GM21529 (cell line): Measurements from ENCODE around the gene KRT6A.

ENCODE experiments used
- ATAC-seq: cut with Tn5 transposase; IDR thresholded peaks from one replicate; pipeline ENCODE4 v1.9.1; 2021; ENCODE audit not compliant: unreplicated experiment

Gene KRT6A

DNA sequence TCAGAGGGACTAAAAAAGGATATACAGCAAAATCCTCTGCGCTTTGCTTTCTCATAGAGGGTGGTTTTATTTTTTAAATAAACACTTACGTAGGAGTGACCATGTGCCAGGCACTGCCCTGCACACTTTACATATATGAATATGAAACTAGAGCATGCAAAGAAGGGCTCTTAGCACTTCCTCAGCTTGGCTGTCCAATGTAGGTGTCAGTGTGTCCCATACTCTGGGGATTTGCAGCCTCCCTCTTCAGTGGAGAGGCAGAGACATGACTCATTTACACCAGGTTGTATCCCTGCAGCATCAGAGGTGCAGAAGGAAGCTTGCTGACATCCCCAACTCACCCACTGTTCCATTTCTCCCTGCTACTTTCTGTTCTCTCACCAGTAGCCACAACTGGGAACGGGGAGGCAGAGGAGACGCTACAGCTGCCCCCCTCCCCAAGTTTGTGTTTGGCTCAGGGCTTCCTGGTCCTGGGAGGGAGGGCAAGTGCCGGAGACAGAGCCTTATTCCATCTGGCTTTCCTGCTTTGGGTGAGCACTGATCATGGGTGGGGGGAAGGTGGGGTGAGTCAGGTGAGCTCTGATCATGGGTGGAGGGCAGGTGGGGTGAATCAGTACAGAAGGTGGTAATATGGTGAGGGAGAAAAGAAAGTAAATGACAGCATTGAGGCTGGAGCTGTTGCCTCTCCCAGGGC lies 32.0 kb upstream of the KRT6A start:
- peak; percentile 76 for ATAC-seq

DNA sequence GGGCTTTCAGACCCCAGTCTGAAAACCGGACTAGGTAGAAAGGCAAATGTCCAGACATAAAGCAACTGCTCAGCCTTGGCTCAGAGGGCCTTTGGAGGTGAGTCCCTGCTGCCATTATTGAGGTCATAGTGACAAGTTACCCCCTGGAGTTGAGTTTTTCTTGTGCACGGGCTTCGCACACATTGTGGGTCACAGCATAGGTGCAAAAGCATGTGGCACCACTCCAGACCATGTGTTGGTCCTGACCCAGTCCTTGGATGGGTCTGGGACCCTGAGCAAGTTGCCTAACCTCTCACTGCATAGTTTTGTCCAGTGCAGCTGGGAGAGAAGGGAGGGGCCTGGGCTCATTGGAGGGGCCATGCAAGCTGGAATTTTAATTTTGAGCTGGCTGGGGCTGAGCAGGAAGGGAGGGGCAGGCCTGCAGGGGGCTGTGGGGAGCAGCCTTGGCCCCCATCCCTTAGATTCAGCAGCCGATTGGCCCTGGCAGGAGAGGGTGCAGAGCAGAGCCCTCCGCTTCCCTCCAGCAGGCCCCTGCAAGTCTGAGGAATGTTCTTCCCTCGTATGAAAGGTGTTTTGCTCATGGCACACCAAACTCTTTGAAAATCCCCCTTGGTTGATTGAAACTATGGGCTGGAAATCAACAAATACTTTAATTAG lies 31.3 kb upstream of the KRT6A start:
- no peak for ATAC-seq

DNA sequence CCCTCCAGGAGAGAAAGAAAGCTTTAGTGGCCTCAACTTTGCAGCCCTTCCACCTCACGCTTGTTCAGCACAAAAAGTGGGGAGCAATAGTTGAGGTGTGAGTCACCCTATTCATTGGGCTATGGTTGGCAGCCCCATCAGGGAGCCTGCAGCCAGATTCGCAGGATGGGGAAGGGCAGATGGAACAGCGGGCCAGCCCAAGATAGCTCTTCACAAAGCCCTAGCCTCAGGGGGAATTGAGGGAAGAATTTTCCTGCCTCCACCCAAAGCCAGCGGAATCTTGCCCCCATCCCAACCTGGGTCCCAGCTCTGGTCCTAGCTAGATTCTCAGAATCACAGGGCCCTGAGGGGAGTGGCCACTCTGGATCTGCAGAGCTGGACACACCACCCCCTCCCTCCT lies 30.8 kb upstream of the KRT6A start:
- ATAC-seq: no peak

DNA sequence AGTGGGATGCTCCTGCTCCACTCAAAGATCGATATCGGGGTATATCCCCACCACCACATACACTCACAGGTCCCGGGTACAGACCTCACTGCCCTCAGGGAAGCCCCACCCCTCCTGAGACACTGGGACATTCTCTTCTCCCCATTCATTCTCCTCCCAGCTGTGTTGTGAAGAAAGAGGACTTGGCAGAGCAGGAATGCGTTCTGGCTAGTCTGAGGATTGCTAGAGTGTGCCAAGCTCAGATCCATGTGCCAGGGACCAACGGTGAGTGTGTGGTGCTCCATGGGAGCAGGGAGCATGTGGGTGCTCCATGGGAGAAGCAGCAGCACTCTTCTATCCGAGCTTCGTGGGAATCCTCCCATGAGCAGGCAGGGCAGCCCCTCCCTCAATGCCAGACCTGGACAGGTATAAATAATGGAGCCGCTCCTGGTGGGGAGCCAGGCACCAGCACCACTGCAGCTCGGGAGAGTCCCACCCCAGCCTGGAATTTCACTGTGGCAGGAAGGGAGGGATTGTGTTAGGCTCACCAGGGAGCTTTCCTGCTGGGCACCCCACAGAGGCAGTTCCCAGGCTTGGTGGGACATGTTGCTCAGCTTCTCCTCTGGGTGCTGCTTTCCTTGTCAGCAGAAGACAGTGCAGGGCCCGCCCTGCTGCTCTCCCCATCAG lies 29.4 kb upstream of the KRT6A start:
- no peak for ATAC-seq

DNA sequence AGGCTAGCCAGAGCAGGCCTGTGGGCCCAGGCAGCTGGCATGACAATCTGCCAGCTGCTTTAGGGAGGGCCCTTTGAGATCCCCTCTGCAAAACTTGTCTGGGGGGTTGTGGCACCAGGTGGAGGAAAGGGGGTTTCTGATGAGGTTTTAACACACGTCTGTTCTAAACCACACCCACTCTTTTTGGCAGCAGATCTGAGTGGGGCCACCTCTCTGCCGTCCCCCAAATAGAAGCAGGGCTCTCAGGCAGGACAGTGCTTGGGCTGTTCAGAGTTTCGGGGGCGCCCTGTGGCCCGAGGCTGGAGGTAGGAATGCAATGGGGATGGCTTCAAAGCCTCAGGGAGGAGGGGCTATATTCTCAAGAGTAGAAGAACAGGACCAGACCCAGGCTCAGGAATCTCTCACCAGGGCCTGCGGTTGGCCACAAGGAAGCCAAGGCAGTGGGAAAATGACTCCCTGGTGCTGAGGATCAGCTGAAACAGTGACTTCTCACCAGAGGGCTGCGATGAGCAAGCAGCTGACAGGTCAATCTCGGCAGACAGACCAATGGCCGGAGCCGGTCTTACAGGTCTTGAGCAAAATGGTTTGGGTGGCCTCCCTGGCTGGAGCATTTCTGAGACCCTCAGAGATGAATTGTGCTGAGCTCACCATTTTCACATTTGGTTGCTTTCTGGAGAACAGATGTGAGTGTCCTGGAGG lies 28.7 kb upstream of the KRT6A start:
- ATAC-seq: no peak

DNA sequence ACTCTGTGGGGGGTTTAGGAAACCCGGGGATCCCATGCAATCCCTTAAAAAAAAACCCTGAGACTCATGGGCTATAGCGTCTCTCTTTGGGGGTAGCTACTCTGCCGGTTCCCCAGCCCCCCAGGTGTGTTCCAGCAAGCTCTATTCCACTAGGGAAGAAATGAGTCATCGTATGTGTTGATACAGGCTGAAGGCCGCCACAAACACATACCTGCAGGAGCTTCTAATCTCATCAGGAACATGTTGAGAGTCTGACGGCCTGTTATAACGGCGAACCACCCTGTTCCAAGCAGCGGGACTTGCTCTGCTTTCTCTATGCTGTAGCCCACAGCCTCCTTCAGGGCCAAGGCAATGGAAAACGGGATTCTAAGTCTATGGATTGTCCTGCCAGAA lies 28.1 kb upstream of the KRT6A start:
- ATAC-seq: no peak

DNA sequence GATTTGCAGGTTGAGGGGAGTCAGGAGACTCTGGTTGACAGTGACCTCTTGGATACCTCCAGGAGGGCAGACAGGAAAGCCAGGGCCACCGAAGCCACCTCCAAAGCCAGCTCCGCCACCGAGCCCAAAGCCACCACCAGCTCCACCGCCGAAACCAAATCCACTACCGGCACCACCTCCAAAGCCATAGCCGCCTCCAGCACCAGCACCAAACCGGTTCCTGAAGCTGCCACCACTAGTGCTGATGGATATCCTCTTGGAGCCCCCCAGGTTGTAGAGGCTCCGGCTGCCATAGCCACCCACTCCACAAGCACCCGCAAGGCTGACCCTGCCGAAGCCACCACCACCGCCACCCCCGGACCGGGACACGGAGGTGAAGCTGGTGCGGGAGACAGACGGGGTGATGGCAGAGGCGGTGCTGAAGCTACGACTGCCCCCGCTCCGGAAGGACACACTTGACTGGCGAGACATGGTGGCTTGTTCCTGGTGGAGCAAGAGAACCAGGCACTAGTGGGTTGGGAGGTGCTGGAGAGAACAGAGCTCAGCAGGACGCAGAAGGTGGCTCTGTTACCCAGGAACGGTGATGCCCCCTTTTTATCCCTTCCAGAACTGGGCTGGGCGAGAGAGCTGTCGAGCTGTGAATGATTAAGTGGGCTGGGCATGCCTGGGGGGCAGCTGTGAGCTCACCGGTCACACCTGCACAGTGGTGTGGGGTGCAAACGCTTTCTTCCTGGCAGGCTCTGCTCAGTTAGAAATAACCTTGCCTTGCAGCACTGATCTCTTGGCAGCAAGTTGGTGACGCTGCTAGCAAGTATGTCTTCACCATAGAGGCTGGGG lies 27.0 kb upstream of the KRT6A start, which contains the start of gene KRT5:
Gene KRT5, minus strand, starts transcription at position 569 of the 837 bp plus-strand sequence. Its CDS starts 98 bp downstream, at position 471.
- no peak for ATAC-seq

DNA sequence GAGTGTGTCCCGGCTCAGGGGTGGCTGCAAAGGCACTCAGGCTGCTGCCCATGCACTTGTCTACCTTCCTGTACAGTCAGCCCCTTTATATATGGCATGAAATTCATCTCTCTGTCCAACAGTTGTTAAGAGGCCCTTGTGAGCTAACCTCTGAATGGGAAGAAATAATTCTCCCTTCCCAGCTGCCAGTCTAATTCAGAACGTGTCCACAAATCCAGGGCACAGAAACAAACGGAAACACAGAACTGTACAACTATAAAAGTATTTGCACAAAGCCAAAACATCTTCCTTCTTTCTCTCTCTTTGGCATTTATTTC lies 26.3 kb upstream of the KRT6A start:
- no peak for ATAC-seq

DNA sequence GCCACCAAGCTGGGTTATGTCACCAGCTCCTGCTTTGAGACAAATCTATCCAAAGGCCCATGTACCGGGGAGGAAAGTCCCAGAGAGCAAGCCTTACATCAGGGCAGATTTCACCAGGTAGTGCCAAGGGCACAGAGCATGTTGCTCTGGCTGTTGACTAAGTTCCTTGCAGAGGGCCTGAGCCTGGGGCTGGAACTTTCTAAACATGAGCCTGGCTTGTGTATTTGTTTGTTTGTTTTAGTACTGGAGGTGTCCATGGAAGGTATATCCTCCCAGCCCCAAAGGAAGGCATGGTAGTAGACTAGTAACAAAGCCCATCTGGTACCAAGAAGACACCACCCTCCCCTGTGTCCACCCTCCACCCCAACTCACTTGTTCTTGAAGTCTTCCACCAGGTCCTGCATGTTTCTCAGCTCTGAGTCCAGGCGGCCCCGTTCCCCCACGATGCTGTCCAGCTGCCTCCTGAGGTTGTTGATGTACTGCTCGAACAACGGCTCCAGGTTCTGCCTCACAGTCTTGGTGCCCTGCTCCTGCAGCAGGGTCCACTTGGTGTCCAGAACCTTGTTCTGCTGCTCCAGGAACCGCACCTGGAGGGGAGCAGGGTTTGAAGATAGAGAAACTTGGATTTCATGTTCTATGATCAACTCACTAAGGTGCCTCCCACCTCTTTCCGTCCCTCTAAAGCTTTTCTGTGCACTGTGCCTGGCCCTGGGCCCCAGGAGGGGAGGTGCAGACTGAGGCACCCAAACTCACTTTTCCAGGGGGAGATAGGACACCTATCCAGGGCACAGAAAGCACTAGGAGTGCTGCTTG lies 25.7 kb upstream of the KRT6A start:
- no peak for ATAC-seq

DNA sequence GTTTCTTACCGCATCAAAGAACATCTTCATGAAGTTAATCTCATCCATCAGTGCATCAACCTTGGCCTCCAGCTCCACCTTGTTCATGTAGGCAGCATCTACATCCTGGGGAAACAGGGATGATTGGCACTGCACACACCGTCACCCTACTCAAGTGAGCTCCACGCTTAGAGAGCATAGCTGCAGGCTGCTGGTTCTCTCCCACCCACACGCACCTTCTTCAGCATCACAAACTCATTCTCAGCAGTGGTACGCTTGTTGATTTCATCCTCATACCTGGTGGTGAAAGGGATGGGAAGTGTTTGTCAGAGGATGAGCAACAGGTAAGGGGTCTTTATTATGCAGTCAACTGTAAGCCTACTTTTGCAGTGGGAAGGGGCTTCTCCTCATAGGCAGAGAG lies 24.8 kb upstream of the KRT6A start:
- ATAC-seq: no peak

DNA sequence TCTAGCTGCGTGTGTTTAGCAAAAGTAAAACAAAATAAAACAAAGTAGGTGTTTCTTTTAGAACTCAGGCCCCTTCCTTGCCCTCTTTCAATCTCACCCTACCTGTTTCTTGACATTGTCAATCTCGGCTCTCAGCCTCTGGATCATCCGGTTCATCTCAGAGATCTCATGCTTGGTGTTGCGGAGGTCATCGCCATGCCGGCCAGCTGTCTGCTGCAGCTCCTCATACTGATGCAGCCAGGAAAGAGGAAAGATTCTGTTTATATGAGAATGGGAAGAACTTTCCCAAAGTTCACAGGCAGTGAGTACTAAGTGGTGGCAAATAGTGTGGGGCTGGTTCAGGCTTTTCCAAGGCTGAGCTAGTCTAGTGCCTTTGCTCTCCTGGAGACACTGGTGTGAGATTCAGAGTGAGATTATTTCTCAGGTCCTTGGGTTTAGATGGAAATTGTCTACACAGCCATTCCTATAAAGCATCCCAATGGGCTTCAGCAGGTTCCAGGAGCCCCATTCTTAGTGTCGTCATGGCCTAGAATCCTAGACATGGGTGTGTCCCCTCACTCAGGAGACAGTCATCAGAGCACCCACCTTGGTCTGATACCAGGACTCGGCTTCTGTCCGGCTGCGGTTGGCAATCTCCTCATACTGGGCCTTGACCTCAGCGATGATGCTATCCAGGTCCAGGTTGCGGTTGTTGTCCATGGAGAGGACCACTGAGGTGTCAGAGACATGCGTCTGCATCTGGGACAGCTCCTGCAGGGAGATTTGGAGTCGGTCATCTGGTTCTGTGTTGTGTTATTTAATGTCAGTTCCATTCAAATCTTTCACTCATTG lies 24.2 kb upstream of the KRT6A start:
- ATAC-seq: no peak

DNA sequence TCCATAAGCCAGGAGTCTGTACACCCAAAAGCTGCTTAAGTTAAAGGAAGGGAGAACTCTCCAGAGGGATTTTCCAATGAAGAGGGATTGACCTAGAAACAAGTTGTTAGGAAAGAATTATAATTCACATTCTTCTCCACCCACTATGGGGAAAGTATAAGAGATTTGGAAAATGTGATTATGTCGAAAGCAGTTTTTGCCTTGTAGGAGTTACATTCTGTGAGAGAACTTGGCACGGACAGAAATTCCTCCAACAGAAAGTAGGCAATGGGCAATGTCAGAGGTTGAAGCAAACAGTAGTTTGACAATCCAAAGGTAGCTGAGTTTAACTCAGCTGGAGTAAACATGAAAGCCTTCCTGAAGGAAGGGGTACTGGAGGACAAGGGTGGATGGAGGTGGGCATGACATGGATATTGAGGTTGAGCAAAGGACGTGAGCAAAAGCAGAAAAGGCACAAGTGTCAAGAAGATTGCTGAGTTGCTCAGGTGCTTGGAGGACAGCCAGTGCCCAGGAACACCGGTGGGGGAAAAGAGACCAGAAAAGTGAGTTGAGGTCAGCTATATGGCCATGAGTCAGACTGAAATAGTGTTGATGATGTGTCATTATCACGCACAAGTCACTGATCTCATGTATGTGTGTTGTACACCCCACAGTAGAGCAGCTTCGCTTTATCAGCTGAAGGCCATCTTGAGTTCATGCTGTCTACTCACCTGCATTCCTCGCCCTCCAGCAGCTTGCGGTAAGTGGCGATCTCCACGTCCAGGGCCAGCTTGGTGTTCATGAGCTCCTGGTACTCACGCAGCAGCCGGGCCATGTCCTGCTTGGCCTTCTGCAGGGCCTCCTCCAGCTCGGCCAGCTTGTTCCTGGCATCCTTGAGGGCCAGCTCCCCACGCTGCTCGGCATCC lies 23.1 kb upstream of the KRT6A start:
- ATAC-seq: no peak

DNA sequence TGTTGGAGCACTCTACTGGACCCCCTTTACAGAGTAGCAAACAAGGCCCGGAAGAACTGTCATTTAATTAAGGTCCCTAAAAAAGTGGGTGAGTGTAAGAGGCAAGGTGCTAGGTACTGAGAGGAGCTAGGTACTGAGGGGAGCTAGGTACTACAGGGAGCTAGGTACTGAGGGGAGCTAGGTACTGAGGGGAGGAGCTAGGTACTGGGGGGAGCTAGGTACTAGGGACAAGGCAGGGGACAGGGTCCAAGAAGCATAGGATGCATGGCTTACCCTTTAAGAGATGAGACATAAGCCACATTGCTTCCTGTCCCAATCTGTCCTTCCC lies 22.2 kb upstream of the KRT6A start:
- no peak for ATAC-seq

DNA sequence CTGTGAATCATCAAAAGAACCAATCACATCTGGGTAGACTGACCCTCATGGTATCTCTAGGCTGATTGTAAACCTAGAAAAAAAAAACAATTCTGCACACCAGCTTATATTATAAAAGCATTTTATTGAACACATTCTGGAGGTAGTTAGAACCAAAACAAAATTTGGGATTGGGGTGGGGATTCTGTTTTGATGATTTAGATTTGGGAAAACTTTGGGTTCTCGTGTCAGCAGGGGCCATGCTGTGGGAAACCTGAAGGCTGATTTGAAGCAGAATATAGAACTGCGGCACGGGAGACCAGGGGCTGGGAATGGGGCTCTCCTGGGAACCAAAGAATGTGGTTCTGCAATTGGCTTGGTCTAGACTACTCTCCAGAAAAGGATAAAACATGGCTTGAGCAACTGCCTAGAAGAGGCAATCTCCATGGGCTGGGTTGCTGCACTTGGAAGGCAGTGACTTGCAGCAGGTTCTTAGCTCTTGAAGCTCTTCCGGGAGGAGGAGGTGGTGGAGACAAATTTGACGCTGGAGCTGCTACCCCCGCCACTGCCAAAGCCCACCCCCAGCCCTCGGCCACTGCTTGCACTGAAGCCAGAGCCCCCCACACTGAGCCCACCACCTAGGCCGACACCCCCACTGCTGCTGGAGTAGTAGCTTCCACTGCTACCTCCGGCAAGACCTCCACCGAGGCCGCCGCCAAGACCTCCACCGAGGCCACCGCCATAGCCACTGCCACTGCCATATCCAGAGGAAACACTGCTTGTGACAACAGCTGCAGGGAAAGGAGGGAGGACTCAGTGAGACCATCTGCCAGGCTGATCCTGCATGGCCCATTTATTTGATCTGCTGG lies 21.6 kb upstream of the KRT6A start:
- no peak for ATAC-seq

DNA sequence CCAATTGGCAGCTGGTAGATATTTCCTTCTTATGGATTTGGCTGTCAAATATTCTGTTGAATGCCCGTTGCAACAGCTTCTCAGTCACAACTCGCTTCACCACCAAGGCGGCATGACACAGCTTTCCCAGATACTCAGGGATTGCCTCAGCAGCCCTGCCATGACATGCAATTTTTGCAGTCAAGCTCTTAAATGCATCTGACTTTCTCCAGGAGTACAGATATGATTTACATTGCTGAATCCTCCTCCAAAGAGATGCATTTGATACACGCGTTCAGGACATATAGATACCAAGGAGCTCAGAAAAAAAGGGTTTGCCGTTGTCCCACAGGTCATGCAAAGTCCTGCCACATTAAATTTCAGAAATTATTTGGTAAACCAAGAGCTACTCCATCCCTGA lies 20.7 kb upstream of the KRT6A start:
- no peak for ATAC-seq

DNA sequence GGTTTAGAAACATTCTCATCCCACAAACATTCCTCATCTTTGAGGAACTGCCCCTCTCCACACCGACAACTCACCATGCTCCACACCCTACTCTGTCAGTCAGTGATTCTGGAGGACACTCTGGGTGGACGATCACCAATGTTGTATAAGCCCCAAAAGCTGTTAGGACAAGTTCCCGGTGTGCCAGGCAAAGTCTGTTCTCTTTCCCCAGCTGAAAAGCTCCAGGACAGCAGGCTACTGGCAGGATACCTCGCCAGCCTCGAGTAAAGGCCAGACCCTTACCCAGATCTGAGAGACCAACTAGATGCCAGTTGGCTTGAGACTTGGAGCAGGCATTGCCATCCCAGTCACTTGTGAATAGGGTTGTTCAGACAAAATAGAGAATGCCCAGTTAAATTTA lies 15.2 kb upstream of the KRT6A start:
- ATAC-seq: no peak
